IPS DF 6.9 (cell line): Measurements from ENCODE around the gene TENT4B.

ENCODE experiments used
- DNase-seq: peaks from one replicate; pipeline ENCODE4 v3.0.0-alpha.2; 2013; ENCODE audit warnings: low read depth, low spot score
- H3K27ac ChIP-seq: one replicate; pipeline ENCODE4 v1.5.1; 2013; ENCODE audit warnings: low read length, control low read depth
- H3K27me3 ChIP-seq: 2 replicates; pipeline ENCODE4 v1.6.1; 2013; ENCODE audit warnings: mild to moderate bottlenecking, low read length; ENCODE audit not compliant: control insufficient read depth, insufficient read depth
- H3K36me3 ChIP-seq: 2 replicates; pipeline ENCODE4 v1.6.1; 2013; ENCODE audit warnings: low read length; ENCODE audit not compliant: control insufficient read depth, insufficient read depth
- H3K4me1 ChIP-seq: 2 replicates; pipeline ENCODE4 v1.6.1; 2013; ENCODE audit warnings: low read length; ENCODE audit not compliant: control insufficient read depth, insufficient read depth
- H3K4me3 ChIP-seq: 2 replicates; pipeline ENCODE4 v1.5.1; 2013; ENCODE audit warnings: mild to moderate bottlenecking, low read length
- H3K9me3 ChIP-seq: 2 replicates; pipeline ENCODE4 v1.6.1; 2013; ENCODE audit warnings: low read length, inconsistent platforms; ENCODE audit not compliant: control insufficient read depth, insufficient read depth
- WGBS: extraction: QIAGEN DNeasy Blood & Tissue Kit; methylation state at CpG from one replicate; pipeline ENCODE4 v1.1.7; 2013; ENCODE audit warnings: mixed read lengths, missing lambda C conversion rate; ENCODE audit not compliant: insufficient read length, insufficient coverage; 5-methylcytosine and 5-hydroxymethylcytosine counted together

TENT4B gene

GRCh38 chr16:50172195-50172922 lies 19.3 kb downstream of the TENT4B start:
- Histone ChIP-seq H3K36me3 (no peaks in the 10 kb centered on the region), H3K27me3 (no peaks in the 10 kb centered on the region), H3K4me3 (no peak overlapping the region), H3K27ac (no peak overlapping the region), H3K9me3 (no peaks in the 10 kb centered on the region), H3K4me1 (no peaks in the 10 kb centered on the region; the same call in 1 of the 2 replicates)
- no CpG with 5 or more reads among the region's 4 CpGs for WGBS
- DNase-seq = no peak

GRCh38 chr16:50173316-50173715 lies 20.2 kb downstream of the TENT4B start:
- WGBS = no CpG with 5 or more reads among the region's 5 CpGs
- Histone ChIP-seq H3K4me3 (no peak overlapping the region), H3K27ac (no peak overlapping the region), H3K36me3 (no peaks in the 10 kb centered on the region), H3K9me3 (no peaks in the 10 kb centered on the region), H3K27me3 (no peaks in the 10 kb centered on the region), H3K4me1 (no peaks in the 10 kb centered on the region)
- DNase-seq = no peak

GRCh38 chr16:50178491-50178941 lies 25.4 kb downstream of the TENT4B start:
- Histone ChIP-seq H3K4me3 (no peak overlapping the region), H3K27me3 (no peaks in the 10 kb centered on the region), H3K4me1 (no peaks in the 10 kb centered on the region), H3K36me3 (no peaks in the 10 kb centered on the region), H3K27ac (no peak overlapping the region), H3K9me3 (no peaks in the 10 kb centered on the region)
- no CpG with 5 or more reads among the region's 1 CpG for WGBS
- DNase-seq = no peak

- no peaks in the 10 kb centered on the region for H3K36me3 ChIP-seq
- H3K9me3 ChIP-seq = no peaks in the 10 kb centered on the region
- H3K27me3 ChIP-seq = no peaks in the 10 kb centered on the region
- DNase-seq = no peak
- H3K4me3 ChIP-seq = no peak overlapping the region
- H3K4me1 ChIP-seq = no peaks in the 10 kb centered on the region
- H3K27ac ChIP-seq = no peak overlapping the region
These were observed 29.3 kb downstream of the TENT4B start for GRCh38 chr16:50182441-50182840.

- WGBS = no CpG with 5 or more reads among the region's 4 CpGs
- no peak overlapping the region for H3K4me3 ChIP-seq
- H3K9me3 ChIP-seq = no peaks in the 10 kb centered on the region
- no peaks in the 10 kb centered on the region for H3K27me3 ChIP-seq
- H3K4me1 ChIP-seq = no peaks in the 10 kb centered on the region
- no peak overlapping the region for H3K27ac ChIP-seq
- DNase-seq = no peak
- no peaks in the 10 kb centered on the region for H3K36me3 ChIP-seq
These were observed 30.2 kb downstream of the TENT4B start for GRCh38 chr16:50183316-50183715.

- WGBS = no CpG with 5 or more reads among the region's 3 CpGs
- Histone ChIP-seq H3K27ac (no peak overlapping the region), H3K4me3 (no peak overlapping the region)
These were observed 31.9 kb downstream of the TENT4B start for GRCh38 chr16:50185005-50185505.

GRCh38 chr16:50188619-50189136 lies 35.6 kb downstream of the TENT4B start:
- Histone ChIP-seq H3K4me3 (no peak overlapping the region), H3K4me1 (no peaks in the 10 kb centered on the region), H3K27me3 (no peaks in the 10 kb centered on the region), H3K36me3 (no peaks in the 10 kb centered on the region), H3K27ac (no peak overlapping the region), H3K9me3 (no peaks in the 10 kb centered on the region)
- DNase-seq = no peak
- WGBS = no CpG with 5 or more reads among the region's 3 CpGs

More at GRCh38 chr16:50185005-50185505, 31.9 kb downstream of the TENT4B start:
- H3K27me3 ChIP-seq = no peaks in the 10 kb centered on the region
- no peaks in the 10 kb centered on the region for H3K4me1 ChIP-seq
- H3K36me3 ChIP-seq = no peaks in the 10 kb centered on the region
- DNase-seq = no peak
- H3K9me3 ChIP-seq = no peaks in the 10 kb centered on the region

GRCh38 chr16:50190292-50190691 lies 37.2 kb downstream of the TENT4B start:
- DNase-seq = no peak
- no peaks in the 10 kb centered on the region for H3K4me1 ChIP-seq
- no peaks in the 10 kb centered on the region for H3K36me3 ChIP-seq
- H3K27ac ChIP-seq = no peak overlapping the region
- H3K9me3 ChIP-seq = no peaks in the 10 kb centered on the region
- no CpG with 5 or more reads among the region's 2 CpGs for WGBS
- no peak overlapping the region for H3K4me3 ChIP-seq
- H3K27me3 ChIP-seq = no peaks in the 10 kb centered on the region

GRCh38 chr16:50192386-50193050 lies 39.4 kb downstream of the TENT4B start:
- WGBS = no CpG with 5 or more reads among the region's 2 CpGs

GRCh38 chr16:50193594-50193993 lies 40.5 kb downstream of the TENT4B start:
- no peak overlapping the region for H3K27ac ChIP-seq
- H3K9me3 ChIP-seq = no peaks in the 10 kb centered on the region
- no CpG with 5 or more reads among the region's 5 CpGs for WGBS
- H3K27me3 ChIP-seq = no peaks in the 10 kb centered on the region
- H3K4me1 ChIP-seq = no peaks in the 10 kb centered on the region
- DNase-seq = no peak
- H3K36me3 ChIP-seq = no peaks in the 10 kb centered on the region
- H3K4me3 ChIP-seq = no peak overlapping the region

More at GRCh38 chr16:50192386-50193050, 39.4 kb downstream of the TENT4B start:
- H3K36me3 ChIP-seq = no peaks in the 10 kb centered on the region
- H3K27me3 ChIP-seq = no peaks in the 10 kb centered on the region
- H3K4me1 ChIP-seq = no peaks in the 10 kb centered on the region
- no peaks in the 10 kb centered on the region for H3K9me3 ChIP-seq
- H3K4me3 ChIP-seq = no peak overlapping the region
- no peak overlapping the region for H3K27ac ChIP-seq
- DNase-seq = no peak
